Kidney (tissue), 14 donors: ENCODE data around the gene DLG5. TPM values are rescaled to one million over a fixed set of nuclear protein-coding genes. Genes with fewer than 3 reads are reported as not detected.
A peak's percentile ranks its signal among the peaks of the same experiment; 100 is the strongest.

Experiments
- DNase-seq, 5 donors: peaks; one replicate each; pipeline ENCODE4 v3.0.0-alpha.2; 2013 to 2020
- FAIRE-seq: peaks from 2 replicates; lab custom pipeline; 2012; peaks lifted over from hg19 to GRCh38; lab: Jason Lieb, UNC
- H3K27ac ChIP-seq, 2 donors: one replicate each; pipeline ENCODE4 v1.7.0; 2013; ENCODE audit warnings: low read depth in 2 of 2, low read length in 2 of 2, inconsistent platforms in 1 of 2
- H3K27me3 ChIP-seq: one replicate; pipeline ENCODE4 v1.7.1; 2013; ENCODE audit warnings: low read length, inconsistent platforms; ENCODE audit not compliant: control insufficient read depth, insufficient read depth
- H3K36me3 ChIP-seq, 3 donors: one replicate each; pipeline versions ENCODE4 v1.7.0 to v1.7.1; 2013; ENCODE audit warnings: low read length in 3 of 3, control low read depth in 1 of 3, inconsistent platforms in 1 of 3; ENCODE audit not compliant: insufficient read depth in 3 of 3, control insufficient read depth in 2 of 3
- H3K4me1 ChIP-seq, 3 donors: one replicate each; pipeline versions ENCODE4 v1.7.0 to v1.7.1; 2013; ENCODE audit warnings: low read length in 3 of 3, inconsistent platforms in 1 of 3, low read depth in 1 of 3; ENCODE audit not compliant: control insufficient read depth in 2 of 3, insufficient read depth in 2 of 3
- H3K4me3 ChIP-seq, 3 donors: one replicate each; pipeline versions ENCODE4 v1.7.0 to v1.8.1; 2013; ENCODE audit warnings: low read length in 3 of 3, control low read depth in 1 of 3, inconsistent platforms in 1 of 3
- H3K9ac ChIP-seq, 3 donors: one replicate each; pipeline versions ENCODE4 v1.7.0 to v1.7.1; 2013; ENCODE audit warnings: low read length in 3 of 3, control low read depth in 1 of 3, inconsistent platforms in 1 of 3
- H3K9me3 ChIP-seq, 3 donors: one replicate each; pipeline versions ENCODE4 v1.7.0 to v1.7.1; 2013; ENCODE audit warnings: low read length in 3 of 3, control low read depth in 1 of 3, inconsistent platforms in 1 of 3; ENCODE audit not compliant: control insufficient read depth in 2 of 3, insufficient read depth in 1 of 3
- intact Hi-C: fragments of 100-400 bp; cut with DNase I; formaldehyde crosslinking; loops from one replicate; pipeline ENCODE4 v1.11.1; 2022
- polyA plus RNA-seq: library from polyadenylated mRNA; stranded (reverse); fragments of 350-450 nt; fragmentation: Illumina TruSeq; extraction: RNeasy Lipid Tissue Mini Kit (QIAGEN cat#74804); gene quantifications from one replicate; pipeline ENCODE4 v1.2.3, GENCODE V29; 2014; ENCODE audit warnings: low read depth, low replicate concordance; ENCODE audit not compliant: insufficient read depth
- total RNA-seq: library from RNA; stranded (reverse); fragmentation: NEBNext Ultra II Directional; extraction: Animal tissue kit (Norgen Biotek cat#: 25700); gene quantifications from one replicate; pipeline ENCODE4 v1.2.1, GENCODE V29; 2021
- TF ChIP-seq, protein P1 (sequence below): IDR thresholded peaks from 3 replicates; pipeline ENCODE4 v1.5.1; 2012; ENCODE audit warnings: mild to moderate bottlenecking, moderate library complexity, borderline replicate concordance; ENCODE audit not compliant: insufficient read depth; ENCODE audit errors: extremely low read depth
- donor health status: control.
- donor health status: control.
- donor health status: control.
- donor health status: control.
- donor health status: control.
- donor health status: DM: yes; HTN: yes; CAD: no.
- donor health status: Normal renal cell carcinoma (clear cell type).

The DLG5 gene
- total and polyA plus RNA-seq, 2 donors from 2014 or later, result 5.4 to 30.0 TPM

- H3K4me3 ChIP-seq, result no peak overlapping the region
- peaks cover 5 to 25% (median 16%) of the 10 kb centered on the region in 3 donors for H3K4me1 ChIP-seq
- intact Hi-C loops, result no loop called here
- H3K9me3 ChIP-seq, result no peaks in the 10 kb centered on the region
- H3K27me3 ChIP-seq, result no peaks in the 10 kb centered on the region
- TF ChIP-seq, protein P1, sequence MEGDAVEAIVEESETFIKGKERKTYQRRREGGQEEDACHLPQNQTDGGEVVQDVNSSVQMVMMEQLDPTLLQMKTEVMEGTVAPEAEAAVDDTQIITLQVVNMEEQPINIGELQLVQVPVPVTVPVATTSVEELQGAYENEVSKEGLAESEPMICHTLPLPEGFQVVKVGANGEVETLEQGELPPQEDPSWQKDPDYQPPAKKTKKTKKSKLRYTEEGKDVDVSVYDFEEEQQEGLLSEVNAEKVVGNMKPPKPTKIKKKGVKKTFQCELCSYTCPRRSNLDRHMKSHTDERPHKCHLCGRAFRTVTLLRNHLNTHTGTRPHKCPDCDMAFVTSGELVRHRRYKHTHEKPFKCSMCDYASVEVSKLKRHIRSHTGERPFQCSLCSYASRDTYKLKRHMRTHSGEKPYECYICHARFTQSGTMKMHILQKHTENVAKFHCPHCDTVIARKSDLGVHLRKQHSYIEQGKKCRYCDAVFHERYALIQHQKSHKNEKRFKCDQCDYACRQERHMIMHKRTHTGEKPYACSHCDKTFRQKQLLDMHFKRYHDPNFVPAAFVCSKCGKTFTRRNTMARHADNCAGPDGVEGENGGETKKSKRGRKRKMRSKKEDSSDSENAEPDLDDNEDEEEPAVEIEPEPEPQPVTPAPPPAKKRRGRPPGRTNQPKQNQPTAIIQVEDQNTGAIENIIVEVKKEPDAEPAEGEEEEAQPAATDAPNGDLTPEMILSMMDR, result no peak
- no peak overlapping the region for H3K27ac ChIP-seq
- no peak overlapping the region for H3K9ac ChIP-seq
- DNase-seq, result no peak
- H3K36me3 ChIP-seq, result no peaks in the 10 kb centered on the region
- no peak for FAIRE-seq
These were observed 44.9 kb downstream of the DLG5 start for GRCh38 chr10:77881636-77882035.

- TF ChIP-seq, protein P1, result no peak
- Histone ChIP-seq H3K27ac (no peak overlapping the region), H3K4me1 (peaks cover 5 to 23% (median 14%) of the 10 kb centered on the region in 3 donors), H3K9me3 (no peaks in the 10 kb centered on the region), H3K4me3 (no peak overlapping the region), H3K27me3 (no peaks in the 10 kb centered on the region), H3K9ac (no peak overlapping the region), H3K36me3 (no peaks in the 10 kb centered on the region)
- DNase-seq, result no peak
- FAIRE-seq, result no peak
- intact Hi-C loops, result no loop called here
These were observed 45.3 kb downstream of the DLG5 start for GRCh38 chr10:77881222-77881621.

DNA sequence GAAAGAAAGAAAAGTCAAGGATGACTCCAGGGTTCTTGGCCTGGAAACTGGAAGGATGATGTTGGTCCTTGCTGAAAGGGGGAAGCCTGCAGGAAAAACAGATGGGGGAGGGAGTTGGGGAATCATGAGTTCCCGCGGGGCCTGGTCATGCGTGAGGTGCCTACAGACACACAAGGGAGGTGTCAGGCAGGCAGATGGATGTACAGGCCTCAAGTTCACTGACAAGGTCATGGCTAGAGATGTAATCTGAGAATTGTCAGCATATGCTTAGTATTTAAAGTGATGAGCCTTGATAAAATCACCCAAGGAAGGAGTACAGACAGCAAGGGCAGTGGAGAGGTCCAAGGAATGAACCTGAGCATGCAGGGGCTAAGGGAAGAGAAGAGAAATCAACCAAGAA is 46.8 kb downstream of the DLG5 start:
- Histone ChIP-seq H3K9me3 (no peaks in the 10 kb centered on the region), H3K4me3 (no peak overlapping the region), H3K9ac (no peak overlapping the region), H3K4me1 (peaks cover 5 to 19% (median 14%) of the 10 kb centered on the region in 3 donors), H3K36me3 (no peaks in the 10 kb centered on the region), H3K27ac (no peak overlapping the region), H3K27me3 (no peaks in the 10 kb centered on the region)
- intact Hi-C loops, result no loop called here
- TF ChIP-seq, protein P1, result no peak
- DNase-seq (peak in 4 of 5 donors; percentile 68 to 83 (median 78)), FAIRE-seq (no peak)

DNA sequence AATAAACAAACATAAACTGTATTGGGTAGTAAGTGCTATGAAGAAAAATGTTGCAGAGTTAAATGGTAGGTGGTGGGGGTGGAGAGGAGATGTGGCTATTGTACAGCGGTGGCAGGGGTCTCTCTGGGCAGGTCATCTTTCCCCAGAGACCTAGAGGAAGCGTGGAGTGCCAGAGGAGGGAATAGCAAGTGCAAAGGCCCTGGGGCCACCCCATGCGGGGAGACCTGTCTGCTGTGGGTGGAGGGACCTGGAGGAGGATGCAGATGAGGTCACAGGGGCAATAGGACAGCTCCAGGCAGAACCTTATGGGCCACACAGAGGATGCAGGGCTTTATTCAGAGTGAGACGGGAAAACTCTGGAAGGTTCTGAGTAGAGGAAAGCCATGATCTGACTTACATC is 47.5 kb downstream of the DLG5 start:
- H3K27me3 ChIP-seq, result no peaks in the 10 kb centered on the region
- H3K4me3 ChIP-seq, result no peak overlapping the region
- intact Hi-C loops, result no loop called here
- H3K9me3 ChIP-seq, result no peaks in the 10 kb centered on the region
- no peak for FAIRE-seq
- TF ChIP-seq, protein P1, result no peak
- H3K36me3 ChIP-seq, result no peaks in the 10 kb centered on the region
- H3K4me1 ChIP-seq, result peaks cover 5 to 21% (median 14%) of the 10 kb centered on the region in 3 donors
- no peak overlapping the region for H3K27ac ChIP-seq
- no peak for DNase-seq
- H3K9ac ChIP-seq, result no peak overlapping the region
